Stimulated activated CD4-positive, alpha-beta T cell treated with anti-CD3 and anti-CD28 coated beads, TNF-alpha, amount 100 ng/mL, for 24 hours (primary cell): ENCODE results near the gene MED16.
"Not testable (repeated sequence)": the region's sequence is repeated elsewhere in the genome, so short reads cannot be mapped to it uniquely, and the experiment has no call there.

ENCODE experiments used
- DNase-seq, 3 experiments: peaks; one replicate each; pipeline ENCODE4 v3.0.0-alpha.2; 2020; ENCODE audit warnings: low read depth in 3 of 3

The MED16 gene

DNA sequence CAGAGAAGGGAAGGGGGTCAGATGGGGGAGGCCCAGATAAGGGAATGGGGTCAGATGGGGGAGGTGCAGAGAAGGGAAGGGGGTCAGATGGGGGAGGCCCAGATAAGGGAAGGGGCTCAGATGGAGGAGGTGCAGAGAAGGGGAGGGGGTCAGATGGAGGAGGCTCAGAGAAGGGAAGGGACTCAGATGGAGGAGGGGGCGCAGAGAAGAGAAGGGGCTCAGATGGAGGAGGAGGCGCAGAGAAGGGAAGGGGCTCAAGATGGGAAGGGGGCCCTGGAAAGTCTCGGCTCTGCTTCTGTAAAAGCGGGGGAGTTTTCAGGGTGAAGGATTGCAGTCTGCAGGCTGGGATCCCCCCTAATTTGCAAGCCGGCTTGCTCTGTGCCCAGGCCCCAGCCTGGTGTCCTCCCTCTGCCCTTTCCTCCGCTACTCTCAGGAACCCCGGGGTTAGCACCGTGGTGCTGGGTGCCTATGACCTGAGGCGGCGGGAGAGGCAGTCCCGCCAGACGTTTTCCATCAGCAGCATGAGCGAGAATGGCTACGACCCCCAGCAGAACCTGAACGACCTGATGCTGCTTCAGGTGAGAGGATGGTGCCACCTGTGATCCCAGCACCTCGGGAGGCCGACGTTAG lies 63.7 kb downstream of the MED16 start:
- DNase-seq: no peak

DNA sequence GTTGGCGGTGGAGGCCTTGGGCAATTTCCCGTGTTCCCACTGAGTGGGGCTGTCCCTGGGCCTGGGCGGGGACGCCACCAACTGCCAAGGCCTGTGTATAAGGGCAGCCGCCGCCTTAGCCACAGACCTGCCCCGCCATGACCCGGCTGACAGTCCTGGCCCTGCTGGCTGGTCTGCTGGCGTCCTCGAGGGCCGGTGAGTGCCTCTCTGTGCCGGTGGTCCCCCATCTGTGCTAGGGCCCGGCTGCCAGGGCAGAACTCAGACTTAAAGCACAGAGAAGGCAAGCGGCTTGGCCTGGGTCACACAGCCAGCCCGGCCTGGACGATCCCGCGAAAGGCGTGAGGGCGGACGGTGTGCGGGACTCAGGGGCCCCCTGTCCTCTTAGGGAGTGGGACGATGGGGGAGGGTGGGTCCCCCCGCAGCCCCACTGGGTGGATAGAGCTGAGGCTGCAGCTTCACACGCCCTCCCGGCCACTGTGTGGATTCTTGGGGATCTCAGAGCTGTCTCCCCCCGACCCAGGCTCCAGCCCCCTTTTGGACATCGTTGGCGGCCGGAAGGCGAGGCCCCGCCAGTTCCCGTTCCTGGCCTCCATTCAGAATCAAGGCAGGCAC lies 65.2 kb downstream of the MED16 start, which contains the start of gene AZU1:
TSS of gene AZU1 (plus strand) at position 128 of the 612 bp plus-strand sequence. CDS start at position 138, 10 bp downstream.
- no peak for DNase-seq

DNA sequence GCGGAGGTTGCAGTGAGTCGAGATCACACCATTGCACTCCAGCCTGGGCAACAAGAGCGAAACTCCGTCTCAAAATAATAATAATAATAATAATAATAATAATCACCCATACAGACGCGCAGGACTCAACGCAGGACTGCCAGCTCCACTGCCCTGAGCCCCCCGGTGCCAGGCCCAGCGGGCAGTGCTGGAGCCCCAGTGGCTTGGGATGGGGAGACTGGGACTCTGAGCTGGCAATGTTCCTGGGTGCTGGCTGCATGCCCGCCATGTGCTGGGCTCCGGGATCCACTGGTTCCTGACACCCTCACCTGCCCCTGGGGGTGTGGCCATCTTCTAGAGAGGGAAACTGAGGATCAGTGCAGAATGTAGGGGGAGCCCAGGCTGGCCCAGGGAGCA lies 65.7 kb downstream of the MED16 start:
- no peak for DNase-seq

DNA sequence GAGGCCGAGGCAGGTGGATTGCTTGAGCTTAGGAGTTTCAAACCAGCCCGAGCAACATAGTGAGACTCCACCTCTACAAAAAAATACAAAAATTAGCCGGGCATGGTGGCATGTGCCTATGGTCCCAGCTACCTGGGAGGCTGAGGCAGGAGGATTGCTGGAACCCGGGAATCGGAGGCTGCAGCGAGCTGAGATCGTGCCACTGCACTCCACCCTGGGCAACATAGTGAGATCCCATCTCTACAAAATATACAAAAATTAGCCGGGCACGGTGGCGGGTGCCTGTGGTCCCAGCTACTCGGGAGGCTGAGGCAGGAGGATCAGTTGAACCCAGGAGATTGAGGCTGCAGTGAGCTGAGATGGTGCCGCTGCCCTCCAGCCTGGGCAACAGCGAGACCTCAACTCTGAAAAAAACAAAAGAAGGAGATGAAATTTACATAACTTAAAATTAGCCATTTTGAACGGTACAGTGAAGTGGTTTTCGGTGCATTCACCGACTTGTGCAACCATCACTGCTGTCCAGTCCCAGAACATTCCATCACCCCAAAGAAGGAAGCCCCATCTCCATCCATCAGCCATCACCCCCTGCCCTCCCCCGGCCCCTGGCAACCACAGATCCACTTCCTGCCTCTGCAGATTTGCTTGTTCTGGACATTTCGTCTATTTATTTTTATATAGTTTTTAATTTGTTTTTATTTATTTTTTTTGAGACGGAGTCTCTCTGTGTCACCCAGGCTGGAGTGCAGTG lies 66.9 kb downstream of the MED16 start:
- DNase-seq: no peak

DNA sequence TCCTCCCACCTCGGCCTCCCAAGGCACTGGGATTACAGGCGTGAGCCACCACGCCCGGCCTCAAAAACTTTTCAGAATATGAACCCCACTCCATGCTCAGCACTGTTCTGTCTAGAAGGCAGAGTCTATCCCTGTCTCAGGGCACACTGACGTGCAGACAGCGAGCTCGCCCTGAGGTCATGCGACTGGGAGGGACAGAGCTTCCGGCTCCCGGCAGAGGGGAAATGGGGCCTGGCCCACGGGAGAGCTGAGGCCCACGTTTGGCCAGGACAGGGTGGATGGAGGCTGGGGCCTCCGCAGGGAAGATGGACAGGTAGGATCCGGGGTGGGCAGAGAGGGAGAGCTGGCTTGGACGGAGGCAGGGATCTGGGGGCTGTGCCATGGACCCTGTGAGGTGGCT lies 68.1 kb downstream of the MED16 start:
- DNase-seq: no peak

DNA sequence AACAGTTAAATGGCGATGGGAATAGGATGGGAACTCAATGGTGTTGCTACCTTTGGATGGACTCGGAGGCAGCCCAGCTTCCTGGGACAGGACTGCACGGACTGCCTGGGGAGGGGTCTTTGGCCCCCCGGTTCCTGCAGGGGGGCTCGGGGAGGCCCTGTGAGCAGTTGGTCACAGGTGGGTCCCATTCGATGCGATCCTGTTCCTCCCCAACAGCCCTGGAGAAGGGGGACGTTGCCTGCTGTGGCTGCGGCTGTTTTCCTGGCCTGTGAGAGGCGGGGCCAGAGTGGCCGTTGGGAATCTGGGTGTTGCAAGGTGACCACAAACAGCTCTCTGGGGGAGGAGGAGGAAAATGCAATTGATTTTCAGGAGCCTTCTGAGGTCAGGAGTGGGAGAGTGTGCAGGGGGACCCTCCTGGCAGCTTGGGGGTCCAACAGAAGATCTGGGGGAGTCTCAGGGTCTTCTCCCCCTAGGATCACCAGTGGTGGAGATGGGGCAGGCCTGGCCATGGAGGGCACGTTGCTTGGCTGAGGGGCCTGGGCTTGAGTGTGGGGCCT lies 69.3 kb downstream of the MED16 start:
- DNase-seq: no peak

DNA sequence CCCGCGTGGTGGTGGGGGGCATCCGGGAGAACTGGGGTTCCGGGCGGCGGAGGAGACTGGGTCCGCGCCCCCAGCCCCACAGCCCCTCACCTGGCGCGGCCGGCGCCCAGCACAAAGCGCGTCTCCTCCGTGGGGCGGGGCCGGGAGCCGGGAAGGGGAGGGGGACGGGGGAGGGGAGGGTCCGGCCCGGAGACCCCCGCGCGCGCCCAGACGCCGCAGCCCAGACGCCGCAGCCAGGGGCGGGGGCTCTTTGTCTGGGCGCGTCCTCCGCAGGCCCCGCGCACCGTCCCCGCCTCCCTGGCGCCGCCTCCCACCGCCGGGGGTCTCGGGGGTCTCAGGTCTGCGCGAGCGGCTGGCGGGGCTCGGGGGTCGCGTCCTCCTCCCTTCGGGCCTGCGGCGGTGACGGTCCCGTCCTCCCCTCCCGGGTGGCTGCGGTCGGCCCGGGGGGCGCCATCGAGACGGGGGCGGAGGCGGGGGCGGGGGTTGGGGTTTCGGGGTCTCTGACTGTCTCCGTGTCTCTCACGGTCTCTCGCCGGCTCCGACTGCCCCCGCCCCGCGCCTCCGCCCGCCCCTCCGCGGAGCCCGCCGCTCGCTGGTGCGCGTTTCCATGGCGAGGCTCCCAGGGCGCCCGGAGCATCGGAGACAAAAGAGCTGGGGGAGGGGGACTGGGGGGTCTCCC lies 71.0 kb downstream of the MED16 start, which contains the start of gene PLPPR3:
TSS of gene PLPPR3 (minus strand) at position 131 of the 679 bp plus-strand sequence. CDS start 396 bp downstream, outside the sequence.
- no peak for DNase-seq

DNA sequence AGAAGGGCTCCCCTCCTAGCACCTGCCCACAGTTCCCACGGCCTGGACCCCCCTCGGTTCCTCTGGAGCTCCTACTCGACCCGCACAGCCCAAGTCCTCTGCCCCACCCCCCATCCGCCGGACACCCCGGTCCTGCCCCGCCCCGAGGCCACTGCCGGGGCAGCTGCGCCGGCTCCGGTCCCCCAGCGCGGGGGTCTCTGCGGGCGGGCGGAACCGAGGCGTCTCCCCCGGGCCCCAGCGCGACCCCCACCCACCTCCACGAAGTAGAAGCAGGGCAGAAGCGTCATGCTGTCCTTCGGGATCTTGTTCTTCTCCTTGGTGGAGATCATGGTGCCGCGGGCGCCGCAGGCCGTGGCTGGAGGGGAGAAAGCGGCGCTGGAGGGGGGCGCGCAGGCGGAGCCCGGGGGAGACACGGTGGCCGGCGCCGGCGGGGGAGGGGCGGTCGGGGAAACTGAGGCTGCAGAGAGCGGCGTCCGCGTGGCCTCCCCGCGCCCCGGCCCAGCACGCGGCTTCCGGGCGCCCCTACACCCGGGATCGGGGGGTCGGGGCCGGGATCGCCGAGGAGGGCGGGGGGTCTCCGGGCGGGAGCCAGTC lies 71.7 kb downstream of the MED16 start:
- DNase-seq: no peak

DNA sequence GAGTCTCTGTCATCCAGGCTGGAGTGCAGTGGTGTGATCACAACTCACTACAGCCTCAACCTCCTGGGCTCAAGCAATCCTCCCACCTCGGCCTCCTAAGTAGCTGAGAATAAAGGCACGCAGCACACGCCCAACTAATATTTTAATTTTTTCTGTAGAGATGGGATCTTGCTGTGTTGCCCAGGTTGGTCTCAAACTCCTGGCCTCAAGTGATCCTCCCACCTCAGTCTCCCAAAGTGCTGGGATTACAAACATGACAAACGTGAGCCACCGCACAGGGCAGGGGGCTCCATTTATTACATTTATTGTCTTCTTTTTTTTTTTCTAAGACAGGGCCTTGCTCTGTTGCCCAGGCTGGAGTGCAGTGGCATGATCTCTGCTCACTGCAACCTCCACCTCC lies 72.8 kb downstream of the MED16 start:
- not testable (repeated sequence) for DNase-seq
